Lung (tissue), 12 donors: Measurements from ENCODE around the gene ARHGAP28. TPM values are rescaled to one million over a fixed set of nuclear protein-coding genes. Genes with fewer than 3 reads are reported as not detected.
A peak's percentile ranks its signal among the peaks of the same experiment; 100 is the strongest.

Source experiments
- ATAC-seq: fragments of 200-7000 bp; cut with Tn5 transposase; one replicate; pipeline ENCODE4 v1.9.1; 2020; ENCODE audit warnings: moderate number of reproducible peaks; ENCODE audit not compliant: insufficient read depth, low FRiP score
- DNase-seq, 3 donors: peaks; one replicate each; pipeline ENCODE4 v3.0.0-alpha.2; 2013 to 2017
- H3K27ac ChIP-seq, 2 donors: one replicate each; pipeline ENCODE4 v1.5.1; 2013; ENCODE audit warnings: mild to moderate bottlenecking in 2 of 2, moderate library complexity in 2 of 2, control low read depth in 1 of 2, inconsistent platforms in 1 of 2, low read depth in 1 of 2, low read length in 1 of 2
- H3K27me3 ChIP-seq, 3 donors: one replicate each; pipeline ENCODE4 v1.5.1; 2013; ENCODE audit warnings: low read length in 2 of 3; ENCODE audit not compliant: control insufficient read depth in 3 of 3, insufficient read depth in 3 of 3
- H3K36me3 ChIP-seq, 4 donors: one replicate each; pipeline ENCODE4 v1.5.1; 2013; ENCODE audit warnings: low read length in 4 of 4, mild to moderate bottlenecking in 1 of 4, moderate library complexity in 1 of 4; ENCODE audit not compliant: control insufficient read depth in 4 of 4, insufficient read depth in 4 of 4
- H3K4me1 ChIP-seq, 5 donors: one replicate each; pipeline ENCODE4 v1.5.1; 2013; ENCODE audit warnings: low read length in 5 of 5, mild to moderate bottlenecking in 2 of 5, moderate library complexity in 1 of 5; ENCODE audit not compliant: control insufficient read depth in 5 of 5, insufficient read depth in 5 of 5
- H3K4me3 ChIP-seq: one replicate; pipeline ENCODE4 v1.5.1; 2013; ENCODE audit warnings: mild to moderate bottlenecking, control low read depth, moderate library complexity
- H3K9ac ChIP-seq, 2 donors: one replicate each; pipeline ENCODE4 v1.5.1; 2013; ENCODE audit warnings: low read length in 2 of 2, control low read depth in 1 of 2; ENCODE audit not compliant: insufficient read depth in 1 of 2
- H3K9me3 ChIP-seq, 4 donors: one replicate each; pipeline ENCODE4 v1.5.1; 2013; ENCODE audit warnings: low read length in 3 of 4, mild to moderate bottlenecking in 1 of 4, moderate library complexity in 1 of 4; ENCODE audit not compliant: control insufficient read depth in 4 of 4, insufficient read depth in 3 of 4
- WGBS, 2 donors: extraction: QIAGEN DNeasy Blood & Tissue Kit; methylation state at CpG; one replicate each; pipeline ENCODE4 v1.1.7; 2013; 5-methylcytosine and 5-hydroxymethylcytosine counted together
- polyA plus RNA-seq, 2 donors: library from polyadenylated mRNA; stranded (reverse); fragments of 200-250 nt; gene quantifications; one replicate each; pipeline ENCODE4 v1.2.1, GENCODE V29; 2013
- total RNA-seq, 2 donors: library from RNA; depleted of rRNA in 1 of 2; stranded (reverse); fragments of >200 nt in 1 of 2; gene quantifications; one replicate each; pipeline ENCODE4 v1.2.1, GENCODE V29; 2014 to 2021
- TF ChIP-seq, protein P1 (sequence below): IDR thresholded peaks from 2 replicates; pipeline ENCODE4 v1.5.1; 2012; ENCODE audit warnings: mild to moderate bottlenecking; ENCODE audit errors: control extremely low read depth, extremely low read depth
- donor health status: control.
- donor health status: control.
- donor health status: Bipolar disorder and iron deficiency.
- donor health status: healthy.
- donor health status: DM: yes; HTN: yes; CAD: no.

Gene ARHGAP28
- total and polyA plus RNA-seq, 4 donors: 1.4 to 123 (median 5.6) TPM

GRCh38 chr18:6778459-6779247 lies 49.1 kb downstream of the ARHGAP28 start:
- no peak overlapping the region for H3K27ac ChIP-seq
- no peak overlapping the region for H3K4me3 ChIP-seq
- H3K9me3 ChIP-seq: no peaks in the 10 kb centered on the region
- no peak for ATAC-seq
- DNase-seq: no peak
- H3K9ac ChIP-seq: no peak overlapping the region
- TF ChIP-seq, protein P1, sequence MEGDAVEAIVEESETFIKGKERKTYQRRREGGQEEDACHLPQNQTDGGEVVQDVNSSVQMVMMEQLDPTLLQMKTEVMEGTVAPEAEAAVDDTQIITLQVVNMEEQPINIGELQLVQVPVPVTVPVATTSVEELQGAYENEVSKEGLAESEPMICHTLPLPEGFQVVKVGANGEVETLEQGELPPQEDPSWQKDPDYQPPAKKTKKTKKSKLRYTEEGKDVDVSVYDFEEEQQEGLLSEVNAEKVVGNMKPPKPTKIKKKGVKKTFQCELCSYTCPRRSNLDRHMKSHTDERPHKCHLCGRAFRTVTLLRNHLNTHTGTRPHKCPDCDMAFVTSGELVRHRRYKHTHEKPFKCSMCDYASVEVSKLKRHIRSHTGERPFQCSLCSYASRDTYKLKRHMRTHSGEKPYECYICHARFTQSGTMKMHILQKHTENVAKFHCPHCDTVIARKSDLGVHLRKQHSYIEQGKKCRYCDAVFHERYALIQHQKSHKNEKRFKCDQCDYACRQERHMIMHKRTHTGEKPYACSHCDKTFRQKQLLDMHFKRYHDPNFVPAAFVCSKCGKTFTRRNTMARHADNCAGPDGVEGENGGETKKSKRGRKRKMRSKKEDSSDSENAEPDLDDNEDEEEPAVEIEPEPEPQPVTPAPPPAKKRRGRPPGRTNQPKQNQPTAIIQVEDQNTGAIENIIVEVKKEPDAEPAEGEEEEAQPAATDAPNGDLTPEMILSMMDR: no peak
- WGBS, 2 donors: 89 to 90% methylated on average over 5 of the region's 5 CpGs
- peaks cover 3 to 52% (median 16%) of the 10 kb centered on the region in 5 donors for H3K4me1 ChIP-seq
- H3K36me3 ChIP-seq: peaks cover 0 to 3% (median 0%) of the 10 kb centered on the region in 4 donors
- H3K27me3 ChIP-seq: no peaks in the 10 kb centered on the region

DNA sequence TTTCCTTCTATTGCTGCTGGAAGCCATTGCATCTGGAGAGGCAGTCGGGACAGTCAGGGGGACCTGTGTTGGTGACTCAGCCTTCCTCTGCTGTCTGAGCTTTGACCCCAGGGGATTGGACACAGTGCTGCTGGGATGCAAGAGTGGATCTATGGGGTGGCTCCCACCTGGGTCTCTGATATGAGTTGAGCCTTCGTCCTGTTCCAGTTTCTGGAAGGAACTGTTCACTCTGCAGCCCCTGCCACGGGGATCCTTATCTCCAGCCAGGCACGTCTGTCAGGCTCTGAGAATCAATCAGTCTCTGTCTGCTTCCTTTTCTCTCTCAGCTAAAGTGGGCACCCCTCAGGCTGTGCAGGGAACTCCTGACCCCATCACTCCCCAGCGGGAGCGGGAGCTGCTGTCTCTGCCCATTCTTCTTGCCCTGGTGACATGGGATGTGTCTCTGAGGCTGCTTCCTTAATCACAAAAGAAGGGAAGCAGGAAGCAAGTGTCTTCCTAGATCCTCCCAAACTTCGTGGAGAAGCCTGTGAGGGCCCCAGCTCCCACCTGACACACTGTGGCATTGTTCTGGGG lies 51.7 kb downstream of the ARHGAP28 start:
- H3K4me1 ChIP-seq: peaks cover 5 to 42% (median 17%) of the 10 kb centered on the region in 5 donors
- TF ChIP-seq, protein P1: no peak
- H3K27ac ChIP-seq: peak overlapping the region; percentile 18 to 30
- peaks cover 0 to 6% (median 0%) of the 10 kb centered on the region in 4 donors for H3K36me3 ChIP-seq
- ATAC-seq (no peak), DNase-seq (peak in 2 of 3 donors; percentile 40 to 67)
- no peaks in the 10 kb centered on the region for H3K9me3 ChIP-seq
- 29 to 36% methylated on average over 7 of the region's 7 CpGs for WGBS, 2 donors
- H3K27me3 ChIP-seq: no peaks in the 10 kb centered on the region
- no peak overlapping the region for H3K4me3 ChIP-seq
- H3K9ac ChIP-seq: no peak overlapping the region

GRCh38 chr18:6781796-6782195 lies 52.3 kb downstream of the ARHGAP28 start:
- Histone ChIP-seq H3K36me3 (peaks cover 0 to 6% (median 0%) of the 10 kb centered on the region in 4 donors), H3K4me1 (peaks cover 5 to 37% (median 17%) of the 10 kb centered on the region in 5 donors), H3K9ac (no peak overlapping the region), H3K9me3 (no peaks in the 10 kb centered on the region), H3K27me3 (no peaks in the 10 kb centered on the region), H3K4me3 (no peak overlapping the region), H3K27ac (peak overlapping the region in 1 of 2 donors; percentile 36)
- ATAC-seq: peak; percentile 48
- DNase-seq: peak in 2 of 3 donors; percentile 62
- TF ChIP-seq, protein P1: no peak
